Uterus (tissue), 2 donors: Measurements from ENCODE around the gene RAD51D.

Experiments used
- POLR2A ChIP-seq, 2 donors: fragments of 450-650 bp; IDR thresholded peaks; one replicate each; pipeline ENCODE4 v1.6.1; 2016; ENCODE audit warnings: antibody characterized with exemption in 2 of 2, mild to moderate bottlenecking in 1 of 2, moderate library complexity in 1 of 2
- TF ChIP-seq, protein P1 (sequence below), 4 experiments: fragments of 200-600 bp in 2 of 4; fragments of 450-650 bp in 2 of 4; sonication (generic) in 2 of 4; IDR thresholded peaks; one replicate each; pipeline ENCODE4 v1.5.1; 2016 to 2019; ENCODE audit warnings: antibody characterized with exemption in 4 of 4, mild to moderate bottlenecking in 2 of 4, moderate library complexity in 1 of 4

DNA sequence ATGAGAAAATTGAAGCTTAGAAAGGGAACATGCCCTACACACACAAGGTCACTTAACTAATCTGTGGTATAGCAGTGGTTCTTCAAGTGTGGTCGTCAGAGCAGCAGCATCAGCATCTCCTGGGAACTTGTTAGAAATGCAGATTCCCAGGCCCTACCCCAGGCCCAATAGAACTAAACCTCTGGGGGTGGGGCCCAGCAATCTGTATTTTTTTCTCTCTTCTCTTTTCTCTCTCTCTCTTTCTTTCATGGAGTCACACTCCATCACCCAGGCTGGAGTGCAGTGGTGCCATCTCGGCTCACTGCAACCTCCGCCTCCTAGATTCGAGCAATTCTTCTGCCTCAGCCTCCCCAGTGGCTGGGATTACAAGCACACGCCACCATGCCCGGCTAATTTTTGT, 18.6 kb upstream of the RAD51D start:
- TF ChIP-seq, protein P1, sequence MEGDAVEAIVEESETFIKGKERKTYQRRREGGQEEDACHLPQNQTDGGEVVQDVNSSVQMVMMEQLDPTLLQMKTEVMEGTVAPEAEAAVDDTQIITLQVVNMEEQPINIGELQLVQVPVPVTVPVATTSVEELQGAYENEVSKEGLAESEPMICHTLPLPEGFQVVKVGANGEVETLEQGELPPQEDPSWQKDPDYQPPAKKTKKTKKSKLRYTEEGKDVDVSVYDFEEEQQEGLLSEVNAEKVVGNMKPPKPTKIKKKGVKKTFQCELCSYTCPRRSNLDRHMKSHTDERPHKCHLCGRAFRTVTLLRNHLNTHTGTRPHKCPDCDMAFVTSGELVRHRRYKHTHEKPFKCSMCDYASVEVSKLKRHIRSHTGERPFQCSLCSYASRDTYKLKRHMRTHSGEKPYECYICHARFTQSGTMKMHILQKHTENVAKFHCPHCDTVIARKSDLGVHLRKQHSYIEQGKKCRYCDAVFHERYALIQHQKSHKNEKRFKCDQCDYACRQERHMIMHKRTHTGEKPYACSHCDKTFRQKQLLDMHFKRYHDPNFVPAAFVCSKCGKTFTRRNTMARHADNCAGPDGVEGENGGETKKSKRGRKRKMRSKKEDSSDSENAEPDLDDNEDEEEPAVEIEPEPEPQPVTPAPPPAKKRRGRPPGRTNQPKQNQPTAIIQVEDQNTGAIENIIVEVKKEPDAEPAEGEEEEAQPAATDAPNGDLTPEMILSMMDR (IDR thresholded peaks at IDR 0.05): no peak
- TF ChIP-seq POLR2A (IDR thresholded peaks at IDR 0.05): no peak
